Measurements from ENCODE around the gene LRP2.
"Not testable (repeated sequence)": the region's sequence is repeated elsewhere in the genome, so short reads cannot be mapped to it uniquely, and the experiment has no call there.

The LRP2 gene

DNA sequence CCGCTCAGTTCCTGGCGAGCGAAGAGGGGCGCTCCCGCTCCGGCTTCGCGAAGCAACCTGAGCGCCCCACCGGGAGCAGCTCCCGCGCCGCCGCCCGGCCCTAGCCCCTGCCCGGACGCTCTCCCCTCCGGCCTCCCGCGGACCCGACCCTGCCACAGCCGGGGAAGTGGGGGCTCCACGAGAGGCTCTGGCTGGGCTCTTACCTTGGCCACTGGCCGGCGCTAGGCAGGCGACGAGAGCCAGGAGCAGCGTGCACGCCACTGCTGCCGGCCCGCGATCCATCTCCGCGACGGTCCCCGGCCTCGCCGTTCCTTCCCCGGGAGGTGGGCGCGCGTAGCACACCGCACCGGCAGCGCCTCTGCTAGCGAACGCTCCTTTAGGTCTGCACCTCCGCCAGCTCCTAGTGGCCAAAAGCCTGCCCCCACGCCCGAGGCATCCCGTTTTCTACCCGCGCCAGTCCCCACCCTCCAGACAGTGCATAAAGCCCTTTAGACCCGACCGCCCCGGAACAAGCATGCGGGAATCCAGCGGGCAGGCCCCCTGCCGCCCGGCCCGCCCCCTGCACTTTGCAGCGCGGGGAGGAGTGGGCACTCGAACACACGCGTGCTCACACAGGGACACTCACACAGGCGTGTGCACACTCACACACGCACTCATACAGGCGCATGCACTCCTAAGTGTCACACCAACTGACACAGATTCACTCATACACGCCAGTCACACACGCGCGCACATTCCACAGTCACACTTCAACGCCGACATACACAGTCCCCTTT, at the start of gene LRP2:
Gene LRP2, minus strand, starts transcription at position 417 of the 776 bp plus-strand sequence. Its CDS starts 135 bp downstream, at position 282.
- DNase-seq (ENCODE audit: low read depth in 2 of 2, low spot score in 1 of 2) = no peak

DNA sequence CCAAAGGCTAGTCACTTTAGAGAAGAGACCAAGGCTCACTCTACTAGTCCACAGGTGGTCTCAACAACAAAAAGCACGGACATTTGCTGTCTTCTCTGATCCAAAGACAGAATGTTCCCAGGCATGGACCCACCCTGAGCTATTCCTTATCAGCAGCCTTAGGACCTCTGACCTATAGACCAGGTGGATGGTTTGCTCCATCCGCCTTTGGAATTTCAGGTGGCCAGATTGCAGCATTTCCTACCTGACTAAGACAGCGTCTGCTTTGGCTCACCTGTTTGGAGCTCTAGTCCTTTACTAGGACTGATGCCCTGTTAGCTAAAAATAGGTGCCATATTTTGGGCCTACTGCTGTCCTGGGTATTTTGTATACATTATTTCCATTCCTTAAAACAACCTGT, 44.6 kb upstream of the LRP2 start:
- DNase-seq (ENCODE audit: low read depth in 2 of 2, low spot score in 1 of 2) = no peak

DNA sequence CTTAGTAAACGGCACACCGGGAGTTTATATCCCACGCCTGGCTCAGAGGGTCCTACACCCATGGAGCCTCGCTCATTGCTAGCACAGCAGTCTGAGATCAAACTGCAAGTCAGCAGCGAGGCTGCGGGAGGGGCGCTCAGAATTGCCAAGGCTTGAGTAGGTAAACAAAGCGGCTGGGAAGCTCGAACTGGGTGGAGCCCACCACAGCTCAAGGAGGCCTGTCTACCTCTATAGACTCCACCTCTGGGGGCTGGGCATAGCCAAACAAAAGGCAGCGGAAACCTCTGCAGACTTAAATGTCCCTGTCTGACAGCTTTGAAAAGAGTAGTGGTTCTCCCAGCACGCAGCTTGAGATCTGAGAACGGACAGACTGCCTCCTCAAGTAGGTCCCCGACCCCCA, 37.2 kb upstream of the LRP2 start:
- DNase-seq (ENCODE audit: low read depth in 2 of 2, low spot score in 1 of 2) = not testable (repeated sequence)

DNA sequence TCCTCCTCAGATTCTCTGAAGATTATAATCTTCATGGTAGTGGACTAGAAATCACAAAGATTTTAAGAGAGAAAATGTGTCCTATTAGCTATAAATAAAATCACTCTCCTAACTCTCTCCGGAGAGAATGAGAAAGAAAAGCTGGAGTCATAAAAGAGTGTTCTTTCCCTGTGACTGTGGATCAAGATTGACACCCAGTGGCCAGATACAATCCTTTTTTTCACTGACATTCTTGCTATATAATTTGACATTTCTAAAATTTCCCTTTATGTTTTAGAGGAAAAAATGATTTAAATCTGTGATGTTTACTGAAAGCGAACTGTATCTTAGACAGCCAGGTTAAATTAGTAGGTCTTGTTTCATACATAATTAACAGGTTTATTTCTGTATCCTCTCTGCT, 35.4 kb upstream of the LRP2 start:
- no peak for DNase-seq (ENCODE audit: low read depth in 2 of 2, low spot score in 1 of 2)

DNA sequence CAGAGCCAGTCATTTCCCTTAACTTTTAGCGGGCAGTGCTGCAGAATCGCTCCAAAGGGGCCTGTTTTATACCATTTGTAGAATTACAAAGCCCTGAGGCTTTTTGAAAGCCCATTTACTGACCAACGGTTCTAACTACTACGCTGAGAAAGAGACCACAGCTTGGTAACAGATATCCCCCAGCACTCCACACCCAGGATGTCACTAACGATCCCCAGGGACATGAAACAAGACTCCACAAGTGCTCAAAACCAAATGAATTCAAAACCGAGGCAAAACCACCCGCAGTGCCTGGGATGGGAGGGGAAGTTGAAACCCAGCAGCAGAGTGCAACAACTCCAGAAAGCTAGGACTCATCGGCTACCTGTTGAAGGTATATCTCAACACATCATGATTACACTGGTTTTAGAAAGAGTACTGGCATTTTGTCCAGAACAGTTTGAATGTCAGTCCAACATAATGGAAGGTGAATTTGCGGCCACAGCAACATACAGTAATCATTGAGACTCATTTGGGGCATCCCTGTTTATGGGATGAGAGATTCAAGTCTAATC, 33.6 kb upstream of the LRP2 start:
- no peak for DNase-seq (ENCODE audit: low read depth in 2 of 2, low spot score in 1 of 2)

DNA sequence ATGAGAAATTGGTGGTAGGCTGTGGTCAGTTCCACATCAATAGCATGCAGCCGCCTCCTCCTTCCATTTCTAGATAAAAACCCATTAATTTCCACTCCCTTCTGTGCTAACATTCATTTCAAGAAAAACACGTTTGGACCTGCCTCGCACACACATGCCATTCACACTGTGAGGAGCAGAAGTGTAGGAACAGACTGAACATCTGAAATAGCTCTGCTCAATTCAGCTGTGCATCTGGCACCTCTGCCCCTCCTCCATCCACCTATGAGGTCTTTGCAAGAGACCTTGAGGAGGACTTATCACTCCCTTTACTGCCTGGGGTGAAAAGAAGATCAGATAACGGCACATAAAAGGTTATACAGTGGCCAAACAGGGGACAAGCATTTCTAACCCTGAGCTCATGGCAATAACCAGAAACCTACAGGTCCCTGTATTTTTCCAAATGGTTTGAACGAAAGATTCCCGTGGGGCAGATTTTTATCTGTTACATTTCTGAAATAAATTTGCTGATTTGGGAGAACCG, 30.8 kb upstream of the LRP2 start:
- DNase-seq (ENCODE audit: low read depth in 2 of 2, low spot score in 1 of 2) = no peak

DNA sequence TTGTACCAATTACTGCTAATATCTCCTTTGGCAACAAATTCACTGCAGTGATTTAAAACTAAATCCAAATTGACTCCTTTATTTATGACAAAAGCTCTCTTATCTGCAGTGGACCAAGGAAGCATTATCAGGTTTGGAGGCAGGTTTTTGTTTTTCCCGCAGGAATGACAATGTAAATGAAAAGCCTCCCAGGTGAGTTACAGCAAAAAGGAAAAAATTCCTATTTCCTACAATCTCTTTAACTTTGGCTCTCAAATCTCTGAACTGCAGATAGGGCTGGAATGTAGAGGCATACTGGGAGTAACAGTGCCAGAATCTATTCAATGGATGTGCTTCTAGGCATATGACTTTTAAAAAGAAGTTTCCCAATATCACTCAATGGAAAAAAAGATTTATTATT, 28.9 kb upstream of the LRP2 start:
- no peak for DNase-seq (ENCODE audit: low read depth in 2 of 2, low spot score in 1 of 2)

DNA sequence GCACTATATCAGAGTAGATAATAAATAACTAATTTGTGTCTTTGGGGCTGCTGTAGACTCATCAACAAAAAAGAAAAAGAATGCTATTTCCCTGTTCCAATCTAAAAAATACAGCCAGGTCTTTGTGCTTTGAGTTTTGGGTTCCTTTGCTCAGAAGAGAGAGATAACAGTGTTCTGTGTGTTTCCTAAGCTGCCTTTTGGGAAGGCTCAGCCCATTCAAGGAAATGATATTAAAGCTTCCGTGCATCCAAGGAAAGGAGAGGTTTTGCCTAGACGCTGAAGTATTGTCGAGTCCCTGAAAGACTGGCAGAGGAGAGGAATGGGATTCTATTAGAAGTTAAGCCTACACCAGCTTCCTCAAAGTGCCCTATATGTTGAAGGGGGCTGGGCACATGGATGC, 25.8 kb upstream of the LRP2 start:
- DNase-seq (ENCODE audit: low read depth in 2 of 2, low spot score in 1 of 2) = no peak

DNA sequence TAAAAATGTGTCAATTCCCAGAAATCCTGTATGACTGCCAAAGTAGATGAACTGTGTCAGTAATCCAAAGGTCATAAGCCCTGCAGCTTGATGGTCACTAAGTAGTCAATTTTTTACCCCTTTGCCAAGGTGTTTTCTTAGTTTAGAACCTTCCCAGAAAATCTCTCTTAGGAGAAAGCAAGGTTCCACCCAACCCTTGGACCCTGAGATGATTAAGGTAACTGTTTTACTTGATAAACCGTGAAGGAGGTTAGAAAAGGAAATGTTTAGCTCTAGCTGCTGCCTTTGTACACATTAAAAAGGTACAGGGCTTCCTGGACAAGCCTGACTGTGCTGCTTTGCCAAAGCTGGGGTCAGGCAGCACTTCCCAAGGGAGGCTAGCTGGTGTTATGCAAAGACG, 24.4 kb upstream of the LRP2 start:
- no peak for DNase-seq (ENCODE audit: low read depth in 2 of 2, low spot score in 1 of 2)

DNA sequence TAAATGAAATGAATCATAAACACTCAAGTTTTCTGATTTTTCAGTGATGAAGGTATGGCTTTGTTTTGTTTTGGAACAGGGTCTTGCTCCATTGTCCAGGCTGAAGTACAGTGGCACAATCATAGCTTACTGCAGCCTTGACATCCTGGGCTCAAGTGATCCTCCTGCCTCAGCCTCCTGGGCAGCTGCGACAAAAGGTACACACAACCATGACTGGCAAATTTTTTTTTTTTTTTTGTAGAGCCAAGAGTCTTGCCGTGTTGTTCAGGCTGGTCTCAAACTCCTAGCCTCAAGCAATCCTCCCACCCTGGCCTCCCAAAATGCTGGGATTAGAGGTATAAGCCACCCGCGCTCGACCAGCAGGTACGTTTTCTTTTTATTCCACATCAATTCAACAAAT, 22.5 kb upstream of the LRP2 start:
- no peak for DNase-seq (ENCODE audit: low read depth in 2 of 2, low spot score in 1 of 2)

DNA sequence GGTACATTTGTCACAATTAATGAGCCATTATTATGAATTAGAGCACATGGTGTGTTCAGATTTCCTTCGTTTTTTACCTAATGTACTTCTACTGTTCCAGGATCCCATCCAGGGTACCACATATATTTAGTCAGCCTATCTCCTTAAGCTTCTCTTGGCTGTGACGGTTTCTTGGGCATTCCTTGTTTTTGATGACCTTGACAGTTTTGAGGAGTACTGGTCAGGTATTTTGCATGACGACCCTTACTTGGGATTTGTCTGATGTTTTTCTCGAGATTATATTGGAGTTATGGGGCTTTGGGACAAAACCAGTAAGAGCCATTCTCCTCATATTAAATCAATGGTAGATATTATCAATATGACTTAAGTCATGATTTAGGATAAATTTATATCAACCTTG, 10.2 kb upstream of the LRP2 start:
- no peak for DNase-seq (ENCODE audit: low read depth in 2 of 2, low spot score in 1 of 2)

DNA sequence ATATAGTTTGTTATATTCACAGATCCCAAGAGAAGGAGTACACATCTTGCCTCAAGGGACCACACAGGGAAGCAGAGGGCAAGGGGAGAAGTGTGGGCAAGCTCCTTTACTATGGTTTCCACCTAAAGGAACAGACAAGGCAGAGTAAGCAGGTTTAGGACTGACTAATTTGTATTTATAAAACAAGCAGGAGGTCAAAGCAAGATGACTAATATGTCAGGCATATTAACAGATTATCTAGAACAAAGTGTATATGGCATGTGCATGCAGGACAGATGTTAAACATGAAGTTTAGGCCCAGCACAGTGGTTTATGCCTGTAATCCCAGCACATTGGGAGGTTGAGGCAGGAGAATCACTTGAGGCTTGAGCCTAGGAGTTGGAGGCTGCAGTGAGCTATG, 3.7 kb upstream of the LRP2 start:
- DNase-seq (ENCODE audit: low read depth in 2 of 2, low spot score in 1 of 2) = no peak

DNA sequence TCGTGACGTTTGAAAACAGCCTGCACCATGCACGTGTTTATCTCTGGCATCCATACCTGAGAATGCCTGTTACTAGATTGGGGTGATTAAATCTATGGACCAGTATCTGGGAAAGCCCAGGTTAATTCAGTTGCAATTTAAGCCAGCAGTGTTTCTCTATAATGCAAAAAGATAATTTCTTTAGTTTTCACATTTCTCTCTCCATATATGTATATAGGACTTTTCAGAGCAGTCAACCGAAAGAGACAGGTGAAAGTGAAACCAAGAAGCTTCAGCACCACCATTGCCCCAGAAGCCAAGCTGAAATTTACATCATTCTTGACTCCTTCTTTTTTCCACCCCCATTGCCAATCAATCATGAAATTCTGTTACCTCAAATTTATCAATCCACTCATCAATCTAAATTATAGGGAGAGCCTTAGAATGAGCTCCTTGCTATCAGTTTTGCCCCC, 2.7 kb upstream of the LRP2 start:
- DNase-seq (ENCODE audit: low read depth in 2 of 2, low spot score in 1 of 2) = no peak

DNA sequence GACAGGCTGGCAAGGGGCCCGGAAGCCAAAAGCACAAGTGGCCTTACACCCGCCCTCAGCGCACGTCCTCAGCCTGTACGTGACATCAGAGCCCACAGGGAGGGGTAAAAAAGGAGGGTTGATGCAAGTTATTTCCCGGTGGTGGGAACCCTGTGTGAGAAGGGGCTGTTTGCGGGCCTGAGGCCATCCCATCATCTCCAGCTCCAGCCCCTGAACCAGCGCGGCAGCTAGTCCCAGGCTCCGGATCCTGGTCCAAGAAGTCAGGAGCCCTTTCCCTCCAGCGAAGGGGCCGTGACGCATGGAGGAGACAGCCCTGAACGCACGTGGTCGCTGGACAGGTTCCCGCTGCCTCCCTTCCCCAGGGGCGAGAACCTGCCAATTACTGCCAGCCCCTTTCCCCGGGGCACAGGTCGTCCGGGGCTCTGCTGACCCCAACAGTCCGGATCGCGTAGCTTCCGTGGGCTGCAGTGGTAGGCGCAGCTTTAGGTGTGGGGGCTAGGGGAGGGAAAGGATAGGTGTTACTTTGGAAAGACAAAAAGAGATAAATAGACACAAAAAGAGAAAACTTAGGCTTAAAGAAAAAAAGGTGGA, 1.3 kb upstream of the LRP2 start:
- no peak for DNase-seq (ENCODE audit: low read depth in 2 of 2, low spot score in 1 of 2)

DNA sequence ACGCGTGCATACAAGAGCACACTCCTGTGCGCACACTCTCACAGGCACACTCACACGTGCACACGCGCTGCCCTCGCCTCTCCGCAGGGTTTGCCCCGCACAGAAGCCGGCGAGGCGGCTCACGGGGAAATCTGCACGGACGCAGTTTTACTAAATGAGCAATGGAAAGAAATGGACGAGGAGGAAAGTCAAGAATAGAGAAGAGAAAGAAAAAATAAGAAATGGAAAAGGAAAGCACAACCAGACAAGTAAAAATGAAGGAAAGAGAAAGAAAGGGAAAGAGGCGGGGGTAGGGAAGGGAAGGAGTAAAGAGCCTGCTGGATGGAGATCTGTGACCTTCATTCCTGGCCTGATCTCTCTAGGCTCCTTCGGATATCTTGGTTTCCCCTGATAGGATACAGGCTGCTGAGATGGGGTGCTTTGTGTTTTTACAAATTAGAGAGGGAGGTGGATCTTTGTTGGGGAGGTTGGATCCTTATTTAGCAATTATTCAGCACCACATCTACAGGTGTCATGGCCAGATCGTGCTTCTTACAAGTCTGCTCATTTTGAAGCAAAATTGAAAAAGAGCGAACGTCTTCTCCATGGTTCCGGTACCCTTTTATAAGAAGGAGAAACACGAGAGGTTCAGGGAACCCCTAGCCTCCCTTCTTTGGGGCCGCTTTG, 693 bp upstream of the LRP2 start:
- no peak for DNase-seq (ENCODE audit: low read depth in 2 of 2, low spot score in 1 of 2)

DNA sequence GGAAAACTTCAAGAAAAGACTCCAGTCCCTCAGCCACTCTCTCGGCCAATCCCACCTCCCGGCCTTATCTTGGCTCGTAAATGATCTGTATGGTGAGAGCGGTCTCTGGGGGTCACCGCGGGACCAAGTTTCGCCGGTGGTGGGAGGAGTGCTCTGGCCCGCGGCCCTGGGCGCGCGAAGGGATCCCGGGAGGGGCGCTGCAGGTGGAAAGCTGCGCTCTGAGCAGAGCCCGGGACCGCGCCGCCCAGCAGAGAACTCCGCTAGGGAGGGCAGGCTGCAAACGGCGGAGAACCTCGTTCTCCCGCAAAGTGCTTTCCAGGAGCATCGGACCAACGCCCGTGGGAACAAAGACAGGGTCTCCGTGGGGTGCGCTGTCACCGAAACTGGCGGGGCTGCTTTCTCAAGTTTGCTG, 622 bp downstream of the LRP2 start:
- DNase-seq (ENCODE audit: low read depth in 2 of 2, low spot score in 1 of 2) = no peak

DNA sequence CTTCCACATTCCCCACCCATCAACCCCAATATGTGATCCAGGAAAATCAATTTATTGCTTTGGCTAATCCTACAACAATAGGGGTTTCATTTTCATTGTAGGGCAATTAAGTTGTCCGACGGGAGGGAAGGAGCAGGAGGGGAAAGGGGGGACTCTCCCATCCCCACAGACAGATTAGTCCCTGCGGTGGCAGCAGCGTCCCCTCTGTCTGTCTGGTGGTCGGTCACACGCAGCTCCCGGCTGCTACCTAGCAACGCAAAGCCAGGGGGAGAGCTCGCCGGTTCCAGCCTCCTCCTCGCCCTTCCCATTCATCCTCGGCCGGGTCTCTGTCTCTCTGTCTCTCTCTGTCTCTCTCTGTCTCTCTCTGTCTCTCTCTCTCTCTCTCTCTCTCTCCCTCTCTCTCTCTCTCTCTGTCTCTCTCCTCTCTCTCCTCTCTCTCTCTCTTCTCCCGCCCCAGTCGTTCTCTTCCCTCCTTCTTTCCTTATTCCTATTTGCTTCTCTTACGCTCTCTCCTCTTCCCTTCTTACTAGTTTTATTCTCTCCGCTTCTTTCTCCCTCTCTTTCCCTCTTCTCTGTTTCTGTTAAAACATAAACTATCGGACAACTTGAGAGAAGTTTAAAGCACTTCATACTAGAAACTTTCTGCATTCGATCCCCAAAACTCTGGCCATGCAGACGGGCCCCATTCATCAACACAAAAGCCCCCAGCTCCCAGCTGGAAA, 1.2 kb downstream of the LRP2 start:
- no peak for DNase-seq (ENCODE audit: low read depth in 2 of 2, low spot score in 1 of 2)

DNA sequence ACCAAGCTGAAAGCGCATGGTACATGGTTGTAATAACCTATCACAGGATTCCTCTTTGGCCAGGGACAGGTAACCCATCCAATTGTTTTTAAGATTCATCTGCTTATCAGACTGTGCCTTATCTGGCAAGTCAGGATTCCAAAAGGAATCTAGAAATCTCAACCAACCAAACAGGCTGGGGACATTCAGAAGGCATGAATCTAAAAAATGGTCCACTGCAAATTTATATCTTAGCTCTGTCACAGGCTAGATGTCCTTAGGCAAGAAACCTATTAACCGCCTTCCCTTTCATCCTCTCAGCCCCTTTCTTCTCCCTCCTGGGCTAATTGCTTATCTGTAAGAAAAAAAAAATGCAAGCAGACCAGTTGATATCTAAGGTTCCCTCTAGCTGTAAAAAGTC, 4.3 kb downstream of the LRP2 start:
- no peak for DNase-seq (ENCODE audit: low read depth in 2 of 2, low spot score in 1 of 2)

DNA sequence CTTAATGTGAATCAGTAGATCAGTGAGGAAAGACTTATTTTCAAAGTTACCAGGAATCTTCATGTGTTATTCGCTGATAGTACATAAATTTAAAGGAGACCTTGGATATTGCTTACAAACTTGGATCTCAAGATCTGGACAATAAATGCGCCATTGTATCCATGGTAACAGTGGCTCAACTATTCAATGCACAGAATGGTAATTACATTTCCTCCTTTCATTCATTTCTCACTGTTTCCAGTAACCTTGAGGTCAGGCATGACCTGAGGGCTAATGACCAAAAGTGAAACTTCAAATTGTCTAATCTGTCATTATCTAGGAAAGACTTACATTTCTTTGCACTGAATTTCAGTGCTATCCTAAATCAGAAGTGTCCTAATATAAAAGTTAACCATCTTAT, 8.1 kb downstream of the LRP2 start:
- no peak for DNase-seq (ENCODE audit: low read depth in 2 of 2, low spot score in 1 of 2)

DNA sequence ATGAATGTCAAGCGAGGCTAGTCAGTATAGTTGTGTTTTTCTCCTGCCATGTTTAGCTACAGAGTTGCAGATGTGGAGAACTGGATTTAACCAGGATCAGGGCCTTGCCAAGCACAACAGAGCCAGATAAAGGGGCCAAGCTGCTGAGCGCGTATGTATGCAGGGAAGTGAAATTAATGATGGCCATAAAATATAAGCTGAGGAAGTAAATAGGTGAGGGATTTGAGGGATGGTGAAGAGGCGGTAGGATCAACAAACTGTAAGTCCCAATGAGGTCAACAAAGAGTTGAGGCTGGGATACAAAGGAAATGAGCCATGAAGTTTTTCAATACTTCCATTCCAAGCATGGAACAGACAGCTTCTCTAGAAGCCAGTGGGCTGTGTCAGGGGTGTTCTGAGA, 10.6 kb downstream of the LRP2 start:
- DNase-seq (ENCODE audit: low read depth in 2 of 2, low spot score in 1 of 2) = no peak

DNA sequence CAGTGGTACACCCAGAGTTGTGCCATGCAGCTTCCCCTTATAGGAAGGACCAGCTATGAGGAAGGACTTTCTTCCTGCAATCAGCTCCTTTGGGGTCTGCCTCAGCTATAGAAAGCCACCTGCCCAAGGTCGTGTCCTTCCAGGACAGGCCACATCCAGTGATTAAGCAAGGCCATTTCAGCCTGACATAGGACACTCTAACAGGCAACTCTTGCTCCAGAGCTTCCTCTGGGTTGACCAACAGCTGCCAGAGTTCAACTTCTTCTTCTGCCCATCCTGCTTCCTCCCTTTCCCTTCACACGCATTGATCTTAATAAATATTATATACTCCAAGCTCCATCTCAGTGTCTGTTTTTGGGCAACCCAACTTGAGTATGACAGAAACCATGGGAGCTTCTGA, 12.8 kb downstream of the LRP2 start:
- no peak for DNase-seq (ENCODE audit: low read depth in 2 of 2, low spot score in 1 of 2)

Data from stimulated activated CD8-positive, alpha-beta memory T cell treated with anti-CD3 and anti-CD28 coated beads, Interleukin-4, amount 100 ng/mL, for 1 hour (primary cell).